OCI-LY1 (cell line): ENCODE results near the gene RNF146.

ENCODE experiments used
- H2AFZ ChIP-seq: fragments of 200-600 bp; sonication (generic), shearing (Covaris generic); 2 replicates; pipeline ENCODE4 v1.6.0; 2014; ENCODE audit warnings: antibody characterized with exemption, mild to moderate bottlenecking, low read length
- H3F3A ChIP-seq: fragments of 200-600 bp; sonication (generic), shearing (Covaris generic); 2 replicates; pipeline ENCODE4 v1.6.0; 2014; ENCODE audit warnings: mild to moderate bottlenecking, antibody characterized with exemption, low read length, moderate library complexity; ENCODE audit not compliant: insufficient read depth
- H3K27ac ChIP-seq: fragments of 200-600 bp; sonication (generic); 2 replicates; pipeline ENCODE4 v1.5.1; 2014; ENCODE audit warnings: low read length, mixed run types, mild to moderate bottlenecking, low read depth; ENCODE audit not compliant: poor library complexity, severe bottlenecking
- H3K27me3 ChIP-seq: fragments of 200-600 bp; sonication (generic); 2 replicates; pipeline ENCODE4 v1.6.0; 2014; ENCODE audit warnings: antibody characterized with exemption, mild to moderate bottlenecking, low read length, moderate library complexity; ENCODE audit not compliant: insufficient read depth
- H3K36me3 ChIP-seq: fragments of 200-600 bp; sonication (generic); 2 replicates; pipeline ENCODE4 v1.6.1; 2014; ENCODE audit warnings: mild to moderate bottlenecking, antibody characterized with exemption, low read length, moderate library complexity, mixed read lengths; ENCODE audit not compliant: insufficient read depth
- H3K4me1 ChIP-seq: fragments of 200-600 bp; sonication (generic); 2 replicates; pipeline ENCODE4 v1.5.1; 2014; ENCODE audit warnings: mild to moderate bottlenecking, low read length, moderate library complexity; ENCODE audit not compliant: insufficient read depth, severe bottlenecking
- H3K4me2 ChIP-seq: fragments of 200-600 bp; sonication (generic), shearing (Covaris generic); 2 replicates; pipeline ENCODE4 v1.6.1; 2014; ENCODE audit warnings: low read length
- H3K4me3 ChIP-seq: fragments of 200-600 bp; sonication (generic); 2 replicates; pipeline ENCODE4 v1.5.1; 2014; ENCODE audit warnings: low read length, low read depth, mild to moderate bottlenecking, mixed read lengths; ENCODE audit not compliant: poor library complexity, severe bottlenecking
- H3K79me2 ChIP-seq: fragments of 200-600 bp; shearing (Covaris generic); 2 replicates; pipeline ENCODE4 v1.6.1; 2016; ENCODE audit warnings: mixed run types, low read length, mixed read lengths; ENCODE audit not compliant: insufficient read depth
- H3K9ac ChIP-seq: fragments of 200-600 bp; sonication (generic), shearing (Covaris generic); 2 replicates; pipeline ENCODE4 v1.6.1; 2014; ENCODE audit warnings: mild to moderate bottlenecking, low read length, mixed read lengths
- H3K9me2 ChIP-seq: fragments of 200-600 bp; sonication (generic), shearing (Covaris generic); 2 replicates; pipeline ENCODE4 v1.6.1; 2014; ENCODE audit warnings: low read depth, mild to moderate bottlenecking, low read length, mixed read lengths
- H3K9me3 ChIP-seq: fragments of 200-600 bp; shearing (Covaris generic); 2 replicates; pipeline ENCODE4 v1.6.1; 2014; ENCODE audit warnings: low read length, mixed read lengths
- H4K20me1 ChIP-seq: fragments of 200-600 bp; sonication (generic), shearing (Covaris generic); 2 replicates; pipeline ENCODE4 v1.6.0; 2016; ENCODE audit warnings: mild to moderate bottlenecking, low read length; ENCODE audit not compliant: insufficient read depth
- CTCF ChIP-seq: fragments of 200-600 bp; sonication (generic), shearing (Covaris generic); IDR thresholded peaks from 2 replicates; pipeline ENCODE4 v1.5.1; 2017; ENCODE audit warnings: mild to moderate bottlenecking, antibody characterized with exemption, low read length, moderate library complexity, mixed read lengths
- EZH2 ChIP-seq: fragments of 200-600 bp; sonication (generic), shearing (Covaris generic); IDR thresholded peaks from 2 replicates; pipeline ENCODE4 v1.8.0; 2017; ENCODE audit warnings: borderline replicate concordance, mixed run types, mild to moderate bottlenecking, antibody characterized with exemption, low read length, moderate library complexity, mixed read lengths

Gene RNF146

GRCh38 chr6:127247114-127248096, 19.3 kb upstream of the RNF146 start:
- Histone ChIP-seq H2AFZ (no peak overlapping the region), H3K27ac (no peak overlapping the region), H3K9me2 (no peaks in the 10 kb centered on the region), H3K4me2 (no peak overlapping the region), H3K79me2 (no peaks in the 10 kb centered on the region), H4K20me1 (no peaks in the 10 kb centered on the region), H3K4me3 (no peak overlapping the region), H3K4me1 (no peaks in the 10 kb centered on the region), H3K36me3 (no peaks in the 10 kb centered on the region), H3K9ac (no peak overlapping the region), H3K27me3 (no peaks in the 10 kb centered on the region), H3F3A (no peaks in the 10 kb centered on the region), H3K9me3 (no peaks in the 10 kb centered on the region)
- no peak for TF ChIP-seq EZH2
- TF ChIP-seq CTCF = no peak

DNA sequence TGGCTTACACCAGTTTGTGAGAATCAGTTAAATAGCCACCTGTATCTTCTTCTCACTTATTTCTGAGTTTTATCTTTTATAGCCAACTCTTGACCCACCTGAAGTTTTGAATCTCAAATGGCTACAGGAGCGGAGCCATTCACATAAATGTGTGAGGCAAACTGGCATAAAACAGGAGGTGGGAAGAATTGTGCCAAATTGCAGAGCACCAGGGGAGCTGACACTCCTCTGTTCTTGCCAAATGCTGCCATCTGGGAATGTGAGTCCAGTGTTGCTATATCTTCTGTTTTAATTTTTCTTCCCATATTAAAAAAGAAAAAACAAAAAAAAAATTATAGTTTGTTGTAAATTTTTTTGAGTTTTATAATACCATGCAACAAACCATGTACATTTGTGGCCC, 17.0 kb upstream of the RNF146 start:
- Histone ChIP-seq H3K4me3 (no peak overlapping the region), H4K20me1 (no peaks in the 10 kb centered on the region), H3K36me3 (no peaks in the 10 kb centered on the region), H3K4me2 (no peak overlapping the region), H3K79me2 (no peaks in the 10 kb centered on the region), H3K27ac (no peak overlapping the region), H3K9ac (no peak overlapping the region), H3F3A (no peaks in the 10 kb centered on the region), H3K9me2 (no peaks in the 10 kb centered on the region), H3K27me3 (no peaks in the 10 kb centered on the region), H3K9me3 (no peaks in the 10 kb centered on the region), H2AFZ (no peak overlapping the region), H3K4me1 (no peaks in the 10 kb centered on the region)
- no peak for TF ChIP-seq EZH2
- no peak for TF ChIP-seq CTCF

GRCh38 chr6:127255286-127255685, 11.4 kb upstream of the RNF146 start:
- H3K9me3 ChIP-seq = no peaks in the 10 kb centered on the region
- H3F3A ChIP-seq = no peaks in the 10 kb centered on the region
- H3K79me2 ChIP-seq = no peaks in the 10 kb centered on the region
- TF ChIP-seq EZH2 = no peak
- no peak for TF ChIP-seq CTCF
- no peaks in the 10 kb centered on the region for H3K36me3 ChIP-seq
- no peak overlapping the region for H2AFZ ChIP-seq
- H3K27me3 ChIP-seq = no peaks in the 10 kb centered on the region
- no peak overlapping the region for H3K9ac ChIP-seq
- no peak overlapping the region for H3K4me2 ChIP-seq
- no peaks in the 10 kb centered on the region for H4K20me1 ChIP-seq
- no peaks in the 10 kb centered on the region for H3K4me1 ChIP-seq
- H3K9me2 ChIP-seq = no peaks in the 10 kb centered on the region
- no peak overlapping the region for H3K4me3 ChIP-seq
- H3K27ac ChIP-seq = no peak overlapping the region
